HG02610 (cell line): ENCODE results near the gene IGIP.

Experiments used
- ATAC-seq: cut with Tn5 transposase; IDR thresholded peaks from one replicate; pipeline ENCODE4 v1.9.1; 2021; ENCODE audit warnings: mild to moderate bottlenecking, moderate library complexity; ENCODE audit not compliant: unreplicated experiment

Gene IGIP

GRCh38 chr5:140125637-140126036 lies at the start of gene IGIP:
Gene IGIP, plus strand, starts transcription at chr5:140125937. Its CDS starts 2,540 bp downstream, at chr5:140128477.
- ATAC-seq, result no peak

GRCh38 chr5:140076142-140076541 lies 49.6 kb upstream of the IGIP start:
- no peak for ATAC-seq

GRCh38 chr5:140076788-140077187 lies 48.9 kb upstream of the IGIP start:
- no peak for ATAC-seq

GRCh38 chr5:140083120-140083519 lies 42.6 kb upstream of the IGIP start:
- ATAC-seq, result no peak

- no peak for ATAC-seq
Observed at GRCh38 chr5:140083650-140084049, 42.1 kb upstream of the IGIP start.

- no peak for ATAC-seq
Observed at GRCh38 chr5:140084541-140084940, 41.2 kb upstream of the IGIP start.

GRCh38 chr5:140090251-140090650 lies 35.5 kb upstream of the IGIP start:
- no peak for ATAC-seq

GRCh38 chr5:140093179-140093578 lies 32.6 kb upstream of the IGIP start:
- ATAC-seq, result no peak

GRCh38 chr5:140093866-140094265 lies 31.9 kb upstream of the IGIP start:
- no peak for ATAC-seq

- no peak for ATAC-seq
Observed at GRCh38 chr5:140094889-140095288, 30.8 kb upstream of the IGIP start.

GRCh38 chr5:140101179-140101578 lies 24.6 kb upstream of the IGIP start:
- no peak for ATAC-seq

- no peak for ATAC-seq
Observed at GRCh38 chr5:140103154-140103553, 22.6 kb upstream of the IGIP start.

- ATAC-seq, result no peak
Observed at GRCh38 chr5:140104100-140104499, 21.6 kb upstream of the IGIP start.

GRCh38 chr5:140106101-140106500 lies 19.6 kb upstream of the IGIP start:
- no peak for ATAC-seq

- ATAC-seq, result no peak
Observed at GRCh38 chr5:140106805-140107311, 18.9 kb upstream of the IGIP start.

GRCh38 chr5:140107312-140108092 lies 18.2 kb upstream of the IGIP start:
- ATAC-seq, result peak; percentile 90

- no peak for ATAC-seq
Observed at GRCh38 chr5:140108093-140109017, 17.4 kb upstream of the IGIP start.

- ATAC-seq, result no peak
Observed at GRCh38 chr5:140109018-140109758, 16.5 kb upstream of the IGIP start.

GRCh38 chr5:140109759-140110645 lies 15.7 kb upstream of the IGIP start:
- ATAC-seq, result no peak

GRCh38 chr5:140110646-140110957 lies 15.1 kb upstream of the IGIP start:
- ATAC-seq, result no peak
